GM12878 (cell line): ENCODE measurements around the gene ARHGEF17. TPM values are rescaled to one million over a fixed set of nuclear protein-coding genes. Genes with fewer than 3 reads are reported as not detected.

Experiments used
- ATAC-seq: fragments of 200-7000 bp; cut with Tn5 transposase; 3 replicates; pipeline ENCODE4 v1.9.1; 2020; ENCODE audit warnings: mild to moderate bottlenecking, moderate library complexity
- BruUV-seq: library from RNA; stranded (reverse); fragments of 400-500 nt; replicated peaks from 2 replicates; lab custom pipeline; 2021; lab: Mats Ljungman, UMichigan
- CTCF ChIA-PET: fragments of 300-600 bp; sonication (Branson Sonifier 250); formaldehyde crosslinking; extraction: SDS; loops from one replicate; lab custom pipeline; 2021; ENCODE audit warnings: inconsistent platforms; lab: Yijun Ruan, JAX
- POLR2A ChIA-PET: fragments of 350-600 bp; formaldehyde crosslinking; extraction: SDS; loops from one replicate; lab custom pipeline; 2021; ENCODE audit warnings: inconsistent platforms; lab: Charles Lee
- RAD21 ChIA-PET: fragments of 300-600 bp; sonication (Branson Sonifier 250); formaldehyde crosslinking; loops from one replicate; lab custom pipeline; 2023; ENCODE audit warnings: antibody characterized with exemption; ENCODE audit not compliant: unreplicated experiment; lab: Charles Lee
- SMC1A ChIA-PET: fragments of 300-600 bp; sonication (Branson Sonifier 250); formaldehyde crosslinking; loops from one replicate; lab custom pipeline; 2023; ENCODE audit not compliant: unreplicated experiment, uncharacterized antibody; lab: Charles Lee
- DNase-seq: peaks from one replicate; pipeline ENCODE4 v3.0.0-alpha.2; 2011; ENCODE audit warnings: low read depth, low spot score
- FAIRE-seq: peaks from 3 replicates; lab custom pipeline; 2011; peaks lifted over from hg19 to GRCh38; lab: Jason Lieb, UNC
- H2AFZ ChIP-seq: 2 replicates; pipeline ENCODE4 v1.6.0; 2011; ENCODE audit warnings: low read depth, low read length, control low read depth; ENCODE audit not compliant: control insufficient read depth
- H3K27ac ChIP-seq: 2 replicates; pipeline ENCODE4 v1.5.1; 2011; ENCODE audit warnings: control low read depth; ENCODE audit not compliant: control insufficient read depth, insufficient read depth
- H3K27me3 ChIP-seq, 2 experiments: replicated peaks in 1 of 2; 2 replicates each; pipeline versions ENCODE4 v1.6.0 to v1.6.1; 2011; ENCODE audit warnings: low read length in 1 of 2; ENCODE audit not compliant: control insufficient read depth in 2 of 2, insufficient read depth in 2 of 2
- H3K36me3 ChIP-seq, 2 experiments: 2 replicates each; pipeline ENCODE4 v1.5.1; 2011; ENCODE audit warnings: low read length in 1 of 2; ENCODE audit not compliant: control insufficient read depth in 2 of 2, insufficient read depth in 2 of 2
- H3K4me1 ChIP-seq: 2 replicates; pipeline ENCODE4 v1.6.1; 2011; ENCODE audit warnings: mild to moderate bottlenecking, low read length, moderate library complexity, mixed read lengths; ENCODE audit not compliant: control insufficient read depth, insufficient read depth
- H3K4me2 ChIP-seq: 2 replicates; pipeline ENCODE4 v1.6.0; 2011; ENCODE audit warnings: control low read depth; ENCODE audit not compliant: control insufficient read depth, insufficient read depth
- H3K4me3 ChIP-seq: fragments of 200-600 bp; sonication (generic); 2 replicates; pipeline ENCODE4 v1.5.1; 2016
- H3K79me2 ChIP-seq: 2 replicates; pipeline ENCODE4 v1.6.0; 2011; ENCODE audit warnings: low read length; ENCODE audit not compliant: control insufficient read depth, insufficient read depth
- H3K9ac ChIP-seq: 2 replicates; pipeline ENCODE4 v1.8.0; 2011; ENCODE audit warnings: low read length, control low read depth, mixed read lengths; ENCODE audit not compliant: control insufficient read depth, insufficient read depth
- H3K9me3 ChIP-seq: replicated peaks from 3 replicates; pipeline ENCODE4 v1.5.1; 2011; ENCODE audit warnings: mild to moderate bottlenecking, low read length; ENCODE audit not compliant: control insufficient read depth, insufficient read depth
- H4K20me1 ChIP-seq: 2 replicates; pipeline ENCODE4 v1.6.0; 2011; ENCODE audit not compliant: control insufficient read depth, insufficient read depth
- EGR1 ChIP-seq, 2 experiments: IDR thresholded peaks; 1 replicate in 1 of 2; 2 replicates in 1 of 2; pipeline ENCODE4 v1.6.1; 2011 to 2012; ENCODE audit warnings: low read depth in 2 of 2, low read length in 2 of 2, borderline replicate concordance in 1 of 2, mild to moderate bottlenecking in 1 of 2, moderate library complexity in 1 of 2
- RAD21 ChIP-seq: IDR thresholded peaks from 2 replicates; pipeline ENCODE4 v1.6.1; 2011; ENCODE audit warnings: mild to moderate bottlenecking, low read depth, low read length, moderate library complexity; ENCODE audit not compliant: insufficient read depth
- SMAD5 ChIP-seq: IDR thresholded peaks from 2 replicates; pipeline ENCODE4 v1.6.1; 2016; ENCODE audit warnings: antibody characterized with exemption, low read depth
- SMC3 ChIP-seq: IDR thresholded peaks from 2 replicates; pipeline ENCODE4 v1.6.1; 2011; ENCODE audit warnings: low read length, improper control_type of control experiment, borderline replicate concordance
- WGBS: methylation state at CpG from one replicate; pipeline ENCODE4 v1.1.6; 2016; ENCODE audit warnings: low lambda C conversion rate; ENCODE audit not compliant: insufficient replicate concordance, insufficient coverage; ENCODE audit errors: missing lambda C conversion rate; 5-methylcytosine and 5-hydroxymethylcytosine counted together
- in situ Hi-C: fragments of 300-500 bp; cut with MboI; formaldehyde crosslinking; loops from 9 replicates; pipeline ENCODE4 v1.14.3; 2018; ENCODE audit warnings: mixed read lengths
- intact Hi-C: fragments of 100-400 bp; cut with micrococcal nuclease; formaldehyde crosslinking; loops from one replicate; pipeline ENCODE4 v1.14.2; 2022; ENCODE audit not compliant: unreplicated experiment
- polyA plus RNA-seq, 11 experiments: library from polyadenylated mRNA; depleted of rRNA in 4 of 11; unstranded in 6 of 11; stranded (reverse) in 5 of 11; fragments of >200 nt; fragmentation: Nextera tagmentation in 4 of 11; fragmentation: Illumina TruSeq in 1 of 11; extraction: Ambion mirVana in 4 of 11; extraction: Trizol in 1 of 11; gene quantifications; 1 replicate in 1 of 11; 2 replicates in 10 of 11; pipeline versions ENCODE4 v1.2.1 to v1.2.3, GENCODE V29; 2011 to 2016; ENCODE audit warnings: inconsistent platforms in 2 of 11, missing spikeins in 2 of 11, low read depth in 1 of 11
- total RNA-seq, 4 experiments: library from RNA; depleted of rRNA in 3 of 4; stranded (reverse); fragments of >200 nt in 3 of 4; fragmentation: Illumina TruSeq in 1 of 4; extraction: Trizol in 1 of 4; gene quantifications; 2 replicates each; pipeline versions ENCODE4 v1.2.1 to v1.2.3, GENCODE V29; 2013 to 2021
- TF ChIP-seq, protein P1 (sequence below), 3 experiments: IDR thresholded peaks in 2 of 3; conservative IDR thresholded peaks in 1 of 3; 2 replicates each; pipeline ENCODE4 v1.5.1; 2011; ENCODE audit warnings: low read depth in 3 of 3, low read length in 3 of 3, mild to moderate bottlenecking in 3 of 3, control low read depth in 2 of 3, moderate library complexity in 2 of 3, inconsistent platforms in 1 of 3, mixed read lengths in 1 of 3; ENCODE audit not compliant: control insufficient read depth in 2 of 3, insufficient read depth in 1 of 3; ENCODE audit errors: extremely low read depth in 1 of 3

The ARHGEF17 gene
- total and polyA plus RNA-seq, 10 of the 15 experiments (the other 5 are each of a cell fraction or from before 2014, with no cell fraction given), result 0.15 to 11.0 (median 1.7) TPM

DNA sequence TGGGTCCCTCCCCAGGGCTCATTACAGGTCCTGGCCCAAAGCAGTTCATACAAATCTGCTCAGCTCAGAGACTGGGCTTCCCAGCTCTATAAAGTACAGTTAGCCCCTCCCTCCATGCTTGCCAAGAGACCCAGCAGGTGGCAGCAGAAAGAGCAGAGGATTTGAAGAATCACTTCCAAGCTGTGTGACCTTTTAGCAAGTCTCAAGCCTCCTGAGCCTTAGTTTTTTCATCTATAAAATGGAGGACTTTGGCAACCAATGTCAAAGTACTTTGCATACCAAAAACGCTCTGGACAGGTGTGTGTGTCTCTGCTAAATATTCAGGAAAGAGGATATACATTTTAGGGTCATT lies 94.7 kb downstream of the ARHGEF17 start:
- CTCF ChIA-PET, result interaction anchor here (0.7 to 25.6 kb wide), 8 partner anchors 9 to 258 kb away, joined by 3 to 400 read pairs (median 5); no protein-coding TSS in a partner anchor
- Histone ChIP-seq H3K79me2 (no peaks in the 10 kb centered on the region), H3K9me3 (no peaks in the 10 kb centered on the region), H2AFZ (no peak overlapping the region), H3K36me3 (peaks cover 8 to 21% of the 10 kb centered on the region in 2 experiments), H3K4me3 (no peak overlapping the region), H4K20me1 (no peaks in the 10 kb centered on the region), H3K27ac (no peak overlapping the region), H3K4me2 (no peak overlapping the region), H3K9ac (no peak overlapping the region), H3K4me1 (no peaks in the 10 kb centered on the region), H3K27me3 (no peaks in the 10 kb centered on the region)
- in situ Hi-C loops, result loop anchor here (5.0 kb wide), 1 partner anchor 259 kb away; no protein-coding TSS in a partner anchor
- no TSS peak for BruUV-seq
- ATAC-seq, result peak; percentile 70
- POLR2A ChIA-PET, result interaction anchor here (0.5 kb wide), 1 partner anchor 14 kb away, joined by 6 read pairs; no protein-coding TSS in a partner anchor
- intact Hi-C loops, result loop anchor here (1.0 kb wide), 1 partner anchor 258 kb away; no protein-coding TSS in a partner anchor
- RAD21 ChIA-PET, result interaction anchor here (1.2 to 3.3 kb wide), 4 partner anchors 16 to 258 kb away, joined by 3 to 18 read pairs (median 8); no protein-coding TSS in a partner anchor
- WGBS, result 0% methylated on average over 1 of the region's 1 CpG
- DNase-seq, result no peak
- peak; percentile 54 for FAIRE-seq
- SMC1A ChIA-PET, result interaction anchor here (0.7 to 3.9 kb wide), 9 partner anchors 9 to 305 kb away, joined by 3 to 31 read pairs (median 4); no protein-coding TSS in a partner anchor
- TF ChIP-seq EGR1 (IDR thresholded peaks at IDR 0.05; ENCODE audit: borderline replicate concordance in 1 of 2, low read depth in 2 of 2, low read length in 2 of 2) (no peak), SMAD5 (no peak), SMC3 (peak; percentile 47; the same call in 1 of the 2 replicates), RAD21 (peak; percentile 52)
- TF ChIP-seq, protein P1, sequence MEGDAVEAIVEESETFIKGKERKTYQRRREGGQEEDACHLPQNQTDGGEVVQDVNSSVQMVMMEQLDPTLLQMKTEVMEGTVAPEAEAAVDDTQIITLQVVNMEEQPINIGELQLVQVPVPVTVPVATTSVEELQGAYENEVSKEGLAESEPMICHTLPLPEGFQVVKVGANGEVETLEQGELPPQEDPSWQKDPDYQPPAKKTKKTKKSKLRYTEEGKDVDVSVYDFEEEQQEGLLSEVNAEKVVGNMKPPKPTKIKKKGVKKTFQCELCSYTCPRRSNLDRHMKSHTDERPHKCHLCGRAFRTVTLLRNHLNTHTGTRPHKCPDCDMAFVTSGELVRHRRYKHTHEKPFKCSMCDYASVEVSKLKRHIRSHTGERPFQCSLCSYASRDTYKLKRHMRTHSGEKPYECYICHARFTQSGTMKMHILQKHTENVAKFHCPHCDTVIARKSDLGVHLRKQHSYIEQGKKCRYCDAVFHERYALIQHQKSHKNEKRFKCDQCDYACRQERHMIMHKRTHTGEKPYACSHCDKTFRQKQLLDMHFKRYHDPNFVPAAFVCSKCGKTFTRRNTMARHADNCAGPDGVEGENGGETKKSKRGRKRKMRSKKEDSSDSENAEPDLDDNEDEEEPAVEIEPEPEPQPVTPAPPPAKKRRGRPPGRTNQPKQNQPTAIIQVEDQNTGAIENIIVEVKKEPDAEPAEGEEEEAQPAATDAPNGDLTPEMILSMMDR (IDR thresholded peaks at IDR 0.05 in 2 of 3, conservative IDR thresholded peaks at IDR 0.05 in 1 of 3; ENCODE audit: control insufficient read depth in 2 of 3, extremely low read depth in 1 of 3, insufficient read depth in 1 of 3, low read depth in 3 of 3, low read length in 3 of 3), result peak; percentile 28 to 43 (median 42); a peak in 4 of 6 replicates
- TF ChIP-seq, all 136 proteins: peak for 3
